Measurements from ENCODE around the gene APBB2.

GRCh38 chr4:41212616-41213203 is 1.6 kb downstream of the APBB2 start:
- TF ChIP-seq CTCF (IDR thresholded peaks at IDR 0.05) (peak in 3 of 4 experiments; percentile 51 to 71 (median 65)), POLR2A (IDR thresholded peaks at IDR 0.05) (no peak)

Measured in prostate gland (tissue), 2 donors.